Gastroesophageal sphincter (tissue), 4 donors: ENCODE data around the gene CABP2. TPM values are rescaled to one million over a fixed set of nuclear protein-coding genes. Genes with fewer than 3 reads are reported as not detected.

Source experiments
- ATAC-seq: fragments of 150-250 bp; one replicate; pipeline ENCODE4 v1.9.1; 2016; ENCODE audit warnings: mild to moderate bottlenecking, moderate library complexity
- H3K27ac ChIP-seq, 4 donors: fragments of 200-600 bp; sonication (generic) in 3 of 4; 1 replicate in 3 of 4; 2 replicates in 1 of 4; pipeline ENCODE4 v1.5.1; 2016 to 2019
- H3K27me3 ChIP-seq: fragments of 200-600 bp; sonication (generic); one replicate; pipeline ENCODE4 v1.5.1; 2019
- H3K36me3 ChIP-seq, 2 donors: fragments of 200-600 bp; sonication (generic); one replicate each; pipeline ENCODE4 v1.5.1; 2019; ENCODE audit warnings: control low read depth in 1 of 2
- H3K4me1 ChIP-seq, 3 donors: fragments of 200-600 bp; sonication (generic); 1 replicate in 2 of 3; 2 replicates in 1 of 3; pipeline ENCODE4 v1.5.1; 2016 to 2019; ENCODE audit warnings: control low read depth in 2 of 3
- H3K4me3 ChIP-seq, 2 donors: fragments of 200-600 bp; sonication (generic); one replicate each; pipeline ENCODE4 v1.5.1; 2019; ENCODE audit warnings: mild to moderate bottlenecking in 1 of 2, moderate library complexity in 1 of 2
- H3K9me3 ChIP-seq, 3 donors: fragments of 200-600 bp; sonication (generic); one replicate each; pipeline ENCODE4 v1.5.1; 2017 to 2019; ENCODE audit warnings: control low read depth in 2 of 3
- CTCF ChIP-seq, 4 experiments: fragments of 200-600 bp in 2 of 4; fragments of 450-650 bp in 2 of 4; sonication (generic) in 1 of 4; IDR thresholded peaks; one replicate each; pipeline ENCODE4 v1.5.1; 2017 to 2019; ENCODE audit warnings: antibody characterized with exemption in 4 of 4, mild to moderate bottlenecking in 2 of 4, moderate library complexity in 2 of 4
- EP300 ChIP-seq: sonication (generic); formaldehyde crosslinking; IDR thresholded peaks from one replicate; pipeline ENCODE4 v1.6.1; 2017; ENCODE audit warnings: antibody characterized with exemption, mild to moderate bottlenecking
- POLR2A ChIP-seq, 2 donors: fragments of 450-650 bp; IDR thresholded peaks; one replicate each; pipeline ENCODE4 v1.6.1; 2017; ENCODE audit warnings: antibody characterized with exemption in 2 of 2, mild to moderate bottlenecking in 2 of 2, moderate library complexity in 1 of 2
- POLR2AphosphoS5 ChIP-seq: sonication (generic); formaldehyde crosslinking; IDR thresholded peaks from one replicate; pipeline ENCODE4 v1.6.1; 2017; ENCODE audit warnings: antibody characterized with exemption
- WGBS, 2 donors: methylation state at CpG; one replicate each; pipeline ENCODE4 v1.1.5; 2018; ENCODE audit warnings: low coverage in 1 of 2; 5-methylcytosine and 5-hydroxymethylcytosine counted together
- small RNA-seq, 4 donors: library from RNA; depleted of rRNA; stranded (forward); fragments of <200 nt; gene quantifications; one replicate each; pipeline ENCODE3, GENCODE V24; 2016
- total RNA-seq, 4 donors: library from RNA; depleted of rRNA; stranded (reverse); fragments of >200 nt; gene quantifications; one replicate each; pipeline ENCODE4 v1.1.0, GENCODE V29; 2016

CABP2 gene
- total RNA-seq, 4 donors from 2014 or later = not detected

- Histone ChIP-seq H3K27ac (no peak overlapping the region), H3K4me3 (no peak overlapping the region), H3K27me3 (no peaks in the 10 kb centered on the region), H3K9me3 (no peaks in the 10 kb centered on the region), H3K4me1 (peaks cover 0 to 16% (median 9%) of the 10 kb centered on the region in 3 donors), H3K36me3 (no peaks in the 10 kb centered on the region)
- TF ChIP-seq POLR2AphosphoS5 (no peak), POLR2A (IDR thresholded peaks at IDR 0.05) (no peak), EP300 (no peak), CTCF (IDR thresholded peaks at IDR 0.05) (no peak)
- no peak for ATAC-seq
- 63 to 72% methylated on average over 6 to 7 of the region's 7 CpGs for WGBS, 2 donors
Measured at GRCh38 chr11:67472882-67473281, 50.4 kb downstream of the CABP2 start.

GRCh38 chr11:67470337-67471002 is 52.8 kb downstream of the CABP2 start:
- ATAC-seq = no peak
- peaks cover 0 to 40% (median 15%) of the 10 kb centered on the region in 3 donors for H3K4me1 ChIP-seq
- H3K4me3 ChIP-seq = no peak overlapping the region
- H3K27me3 ChIP-seq = no peaks in the 10 kb centered on the region
- 57 to 72% methylated on average over 5 to 8 of the region's 8 CpGs for WGBS, 2 donors
- H3K9me3 ChIP-seq = no peaks in the 10 kb centered on the region
- TF ChIP-seq POLR2A (IDR thresholded peaks at IDR 0.05) (no peak), CTCF (IDR thresholded peaks at IDR 0.05) (no peak), EP300 (no peak), POLR2AphosphoS5 (no peak)
- no peak overlapping the region for H3K27ac ChIP-seq
- H3K36me3 ChIP-seq = peaks cover 0 to 4% of the 10 kb centered on the region in 2 donors

- ATAC-seq = no peak
- Histone ChIP-seq H3K27me3 (no peaks in the 10 kb centered on the region), H3K36me3 (peaks cover 0 to 4% of the 10 kb centered on the region in 2 donors), H3K4me1 (peaks cover 0 to 51% (median 15%) of the 10 kb centered on the region in 3 donors), H3K9me3 (no peaks in the 10 kb centered on the region), H3K4me3 (peak overlapping the region; percentile 61 to 84), H3K27ac (peak overlapping the region; percentile 77 to 90 (median 88))
- TF ChIP-seq CTCF (IDR thresholded peaks at IDR 0.05) (no peak), POLR2AphosphoS5 (no peak), POLR2A (IDR thresholded peaks at IDR 0.05) (no peak), EP300 (no peak)
- 0 to 4% methylated on average over 2 to 8 of the region's 9 CpGs for WGBS, 2 donors
Measured at GRCh38 chr11:67469508-67469811, 53.8 kb downstream of the CABP2 start.

Small RNA genes lying within 50 kb of the gene (small RNA-seq; reads per million reads assigned to genes)
- 0 to 0.13 (median 0) reads per million in 4 donors for gene MIR6752

Other genes with a start within 250 kb of the CABP2 start
- 10 to 100 TPM; 25.6 to 61.6 (median 32.3) TPM for gene ANKRD13D, start 234.1 kb downstream of the CABP2 start, total RNA-seq
- 10 to 100 TPM; 33.9 to 58.4 (median 41.9) TPM for gene SSH3, start 219.9 kb downstream of the CABP2 start, total RNA-seq
- gene POLD4, start 169.9 kb downstream of the CABP2 start, total RNA-seq = 10 to 100 TPM; 65.7 to 87.3 (median 74.4) TPM
- 10 to 100 TPM in 1 of 4 donors, 1 to 10 TPM in 3; 6.1 to 21.7 (median 9.4) TPM for gene CLCF1, start 149.8 kb downstream of the CABP2 start, total RNA-seq
- gene RAD9A, start 131.5 kb downstream of the CABP2 start, total RNA-seq = 10 to 100 TPM in 2 of 4 donors, 1 to 10 TPM in 2; 8.5 to 16.0 (median 11.1) TPM
- 10 to 100 TPM; 49.9 to 78.6 (median 63.4) TPM for gene PPP1CA, start 121.6 kb downstream of the CABP2 start, total RNA-seq
- gene TBC1D10C, start 119.4 kb downstream of the CABP2 start, total RNA-seq = 1 to 10 TPM in 3 of 4 donors, under 1 TPM in 1; 0.30 to 2.0 (median 1.5) TPM
- 1 to 10 TPM in 3 of 4 donors, under 1 TPM in 1; 0.73 to 3.3 (median 1.6) TPM for gene CARNS1, start 107.8 kb downstream of the CABP2 start, total RNA-seq
- gene RPS6KB2, start 95.0 kb downstream of the CABP2 start, total RNA-seq = 10 to 100 TPM; 35.8 to 49.7 (median 45.6) TPM
- gene PTPRCAP, start 85.8 kb downstream of the CABP2 start, total RNA-seq = 1 to 10 TPM; 3.5 to 6.4 (median 4.2) TPM
- gene CORO1B, start 80.0 kb downstream of the CABP2 start, total RNA-seq = 10 to 100 TPM; 48.3 to 82.4 (median 67.6) TPM
- not detected for gene GPR152, start 70.7 kb downstream of the CABP2 start, total RNA-seq
- gene CABP4, start 68.1 kb downstream of the CABP2 start, total RNA-seq = 1 to 10 TPM in 1 of 4 donors, under 1 TPM in 3; 0.13 to 2.4 (median 0.77) TPM
- 10 to 100 TPM; 22.2 to 35.2 (median 32.5) TPM for gene TMEM134, start 54.2 kb downstream of the CABP2 start, total RNA-seq
- 10 to 100 TPM; 65.4 to 87.5 (median 78.1) TPM for gene AIP, start 40.4 kb downstream of the CABP2 start, total RNA-seq
- 10 to 100 TPM in 3 of 4 donors, 1 to 10 TPM in 1; 9.5 to 18.7 (median 15.4) TPM for gene PITPNM1, start 18.1 kb downstream of the CABP2 start, total RNA-seq
- gene CDK2AP2, start 15.3 kb downstream of the CABP2 start, total RNA-seq = 10 to 100 TPM; 29.1 to 69.3 (median 53.9) TPM
- gene GSTP1, start 60.4 kb upstream of the CABP2 start, total RNA-seq = 100 to 1,000 TPM; 514 to 845 (median 628) TPM
- gene NDUFV1, start 83.5 kb upstream of the CABP2 start, total RNA-seq = 100 to 1,000 TPM; 154 to 249 (median 180) TPM
- 10 to 100 TPM in 1 of 4 donors, 1 to 10 TPM in 3; 2.4 to 18.5 (median 4.6) TPM for gene NUDT8, start 106.5 kb upstream of the CABP2 start, total RNA-seq
- gene TBX10, start 116.3 kb upstream of the CABP2 start, total RNA-seq = not detected
- gene ACY3, start 127.3 kb upstream of the CABP2 start, total RNA-seq = not detected
- gene ALDH3B2, start 151.2 kb upstream of the CABP2 start, total RNA-seq = 1 to 10 TPM in 1 of 4 donors, not detected in 3; 3.4 TPM